Muscle layer of colon (tissue), 2 donors: Measurements from ENCODE around the gene INHBC.

Experiments
- H3K27ac ChIP-seq: one replicate; pipeline ENCODE4 v1.7.0; 2013; ENCODE audit warnings: low read depth, mild to moderate bottlenecking, low read length, moderate library complexity
- H3K27me3 ChIP-seq, 2 donors: one replicate each; pipeline ENCODE4 v1.7.0; 2013; ENCODE audit warnings: low read length in 2 of 2, mild to moderate bottlenecking in 2 of 2; ENCODE audit not compliant: insufficient read depth in 2 of 2, control insufficient read depth in 1 of 2
- H3K36me3 ChIP-seq: one replicate; pipeline ENCODE4 v1.7.0; 2013; ENCODE audit warnings: mild to moderate bottlenecking, low read length; ENCODE audit not compliant: insufficient read depth
- H3K4me1 ChIP-seq: one replicate; pipeline ENCODE4 v1.7.0; 2013; ENCODE audit warnings: mild to moderate bottlenecking, low read length; ENCODE audit not compliant: insufficient read depth
- H3K4me3 ChIP-seq, 2 donors: one replicate each; pipeline ENCODE4 v1.7.0; 2013; ENCODE audit warnings: low read length in 2 of 2, low read depth in 1 of 2, mild to moderate bottlenecking in 1 of 2, moderate library complexity in 1 of 2
- H3K9ac ChIP-seq: one replicate; pipeline ENCODE4 v1.7.0; 2013; ENCODE audit warnings: low read length
- H3K9me3 ChIP-seq: one replicate; pipeline ENCODE4 v1.7.0; 2013; ENCODE audit warnings: mild to moderate bottlenecking, low read length
- donor health status: abdominal sarcoma.
- donor health status: Adenocarcinoma of cecum.

The INHBC gene

DNA sequence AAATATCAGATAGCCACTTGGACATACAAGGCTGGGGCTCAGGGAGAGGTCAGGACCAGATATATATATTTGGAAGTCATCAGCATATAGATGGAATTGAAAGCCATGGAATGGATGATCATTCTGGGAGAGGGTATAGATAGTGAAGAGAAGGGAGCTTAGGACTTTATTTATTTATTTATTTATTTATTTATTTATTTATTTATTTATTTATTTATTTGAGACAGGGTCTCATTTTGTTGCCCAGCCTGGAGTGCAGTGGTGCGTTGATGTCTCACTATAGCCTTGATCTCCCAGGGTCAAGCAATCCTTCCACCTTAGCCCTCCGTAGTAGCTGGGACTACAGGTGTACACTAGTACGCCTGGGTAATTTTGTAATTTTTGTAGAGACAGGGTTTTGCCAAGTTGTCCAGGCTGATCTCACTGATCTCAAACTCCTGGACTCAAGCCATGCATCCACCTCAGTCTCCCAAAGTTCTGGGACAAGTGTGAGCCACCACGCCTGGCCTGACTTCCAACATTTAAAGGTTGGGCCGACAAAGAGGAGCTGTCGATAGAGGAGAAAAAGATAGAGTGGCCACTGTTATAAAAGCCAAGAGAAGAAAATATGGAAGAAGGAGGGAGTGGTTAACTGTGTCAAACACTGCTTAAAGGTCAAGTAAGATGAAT, 11.8 kb downstream of the INHBC start:
- Histone ChIP-seq H3K27ac (no peak overlapping the region), H3K4me3 (no peak overlapping the region), H3K9ac (no peak overlapping the region), H3K4me1 (no peaks in the 10 kb centered on the region), H3K27me3 (no peaks in the 10 kb centered on the region), H3K36me3 (no peaks in the 10 kb centered on the region), H3K9me3 (no peaks in the 10 kb centered on the region)

DNA sequence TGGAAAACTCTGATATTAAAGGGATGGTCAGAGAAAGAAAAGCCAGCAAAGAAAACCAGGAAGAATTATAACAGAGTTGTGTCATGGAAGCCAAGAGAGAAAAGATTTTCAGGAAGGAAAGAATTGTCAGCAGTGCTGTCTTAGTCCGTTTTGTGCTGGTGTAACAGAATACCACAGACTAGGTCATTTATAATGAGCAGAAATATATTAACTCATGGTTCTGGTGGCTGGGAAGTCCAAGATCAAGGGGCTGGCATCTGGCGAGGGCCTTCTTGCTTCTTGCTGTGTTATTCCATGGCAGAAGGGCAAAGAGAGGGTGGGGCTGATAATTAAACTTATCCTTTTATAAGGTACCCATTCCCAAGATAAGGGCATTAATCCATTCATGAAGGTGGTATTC, 14.1 kb downstream of the INHBC start:
- no peak overlapping the region for H3K9ac ChIP-seq
- no peak overlapping the region for H3K4me3 ChIP-seq
- no peaks in the 10 kb centered on the region for H3K36me3 ChIP-seq
- peaks cover 10% of the 10 kb centered on the region for H3K4me1 ChIP-seq
- H3K9me3 ChIP-seq, result no peaks in the 10 kb centered on the region
- no peaks in the 10 kb centered on the region for H3K27me3 ChIP-seq
- no peak overlapping the region for H3K27ac ChIP-seq

DNA sequence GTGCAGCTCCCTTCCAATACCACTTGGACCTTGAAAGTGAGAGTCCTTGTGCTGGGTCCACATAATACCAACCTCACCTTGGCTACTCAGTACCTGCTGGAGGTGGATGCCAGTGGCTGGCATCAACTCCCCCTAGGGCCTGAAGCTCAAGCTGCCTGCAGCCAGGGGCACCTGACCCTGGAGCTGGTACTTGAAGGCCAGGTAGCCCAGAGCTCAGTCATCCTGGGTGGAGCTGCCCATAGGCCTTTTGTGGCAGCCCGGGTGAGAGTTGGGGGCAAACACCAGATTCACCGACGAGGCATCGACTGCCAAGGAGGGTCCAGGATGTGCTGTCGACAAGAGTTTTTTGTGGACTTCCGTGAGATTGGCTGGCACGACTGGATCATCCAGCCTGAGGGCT, 14.8 kb downstream of the INHBC start:
- no peak overlapping the region for H3K4me3 ChIP-seq
- H3K27ac ChIP-seq, result no peak overlapping the region
- no peak overlapping the region for H3K9ac ChIP-seq
- H3K36me3 ChIP-seq, result no peaks in the 10 kb centered on the region
- no peaks in the 10 kb centered on the region for H3K9me3 ChIP-seq
- H3K4me1 ChIP-seq, result peaks cover 10% of the 10 kb centered on the region
- no peaks in the 10 kb centered on the region for H3K27me3 ChIP-seq

DNA sequence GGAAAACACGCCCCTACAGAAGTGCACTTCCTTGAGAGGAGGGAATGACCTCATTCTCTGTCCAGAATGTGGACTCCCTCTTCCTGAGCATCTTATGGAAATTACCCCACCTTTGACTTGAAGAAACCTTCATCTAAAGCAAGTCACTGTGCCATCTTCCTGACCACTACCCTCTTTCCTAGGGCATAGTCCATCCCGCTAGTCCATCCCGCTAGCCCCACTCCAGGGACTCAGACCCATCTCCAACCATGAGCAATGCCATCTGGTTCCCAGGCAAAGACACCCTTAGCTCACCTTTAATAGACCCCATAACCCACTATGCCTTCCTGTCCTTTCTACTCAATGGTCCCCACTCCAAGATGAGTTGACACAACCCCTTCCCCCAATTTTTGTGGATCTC, 15.5 kb downstream of the INHBC start:
- H3K9ac ChIP-seq, result no peak overlapping the region
- H3K36me3 ChIP-seq, result no peaks in the 10 kb centered on the region
- H3K27me3 ChIP-seq, result no peaks in the 10 kb centered on the region
- H3K4me1 ChIP-seq, result peaks cover 10% of the 10 kb centered on the region
- no peak overlapping the region for H3K4me3 ChIP-seq
- no peaks in the 10 kb centered on the region for H3K9me3 ChIP-seq
- H3K27ac ChIP-seq, result no peak overlapping the region

DNA sequence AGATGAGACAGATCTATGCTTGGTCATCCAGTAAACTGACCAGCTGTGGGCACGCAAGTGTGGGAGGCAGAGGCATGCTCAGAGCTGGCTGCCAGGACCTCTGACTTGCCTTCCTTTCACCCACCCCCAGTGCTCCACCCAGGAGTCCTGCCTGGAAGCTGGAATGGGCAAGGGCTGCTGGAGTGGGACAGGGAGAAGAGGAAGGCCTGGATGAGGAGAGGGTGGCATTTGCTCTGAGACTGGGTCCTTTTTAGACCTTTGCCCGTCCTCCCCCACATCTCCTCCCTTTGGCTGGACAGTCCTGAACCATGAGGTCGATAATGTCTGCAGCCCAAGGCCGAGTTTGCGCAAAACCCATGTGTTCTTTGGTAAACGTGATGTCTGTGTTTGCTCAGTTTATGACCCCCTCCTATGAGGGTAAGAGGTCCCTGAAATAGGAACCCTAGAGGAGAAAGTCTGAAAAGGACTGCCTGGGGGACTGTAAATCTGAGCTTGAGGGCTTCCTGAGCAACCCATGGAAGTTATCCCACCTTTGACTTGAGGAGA, 16.7 kb downstream of the INHBC start:
- H3K9me3 ChIP-seq, result no peaks in the 10 kb centered on the region
- H3K4me1 ChIP-seq, result peaks cover 10% of the 10 kb centered on the region
- H3K27ac ChIP-seq, result no peak overlapping the region
- H3K36me3 ChIP-seq, result no peaks in the 10 kb centered on the region
- no peak overlapping the region for H3K9ac ChIP-seq
- no peaks in the 10 kb centered on the region for H3K27me3 ChIP-seq
- no peak overlapping the region for H3K4me3 ChIP-seq

DNA sequence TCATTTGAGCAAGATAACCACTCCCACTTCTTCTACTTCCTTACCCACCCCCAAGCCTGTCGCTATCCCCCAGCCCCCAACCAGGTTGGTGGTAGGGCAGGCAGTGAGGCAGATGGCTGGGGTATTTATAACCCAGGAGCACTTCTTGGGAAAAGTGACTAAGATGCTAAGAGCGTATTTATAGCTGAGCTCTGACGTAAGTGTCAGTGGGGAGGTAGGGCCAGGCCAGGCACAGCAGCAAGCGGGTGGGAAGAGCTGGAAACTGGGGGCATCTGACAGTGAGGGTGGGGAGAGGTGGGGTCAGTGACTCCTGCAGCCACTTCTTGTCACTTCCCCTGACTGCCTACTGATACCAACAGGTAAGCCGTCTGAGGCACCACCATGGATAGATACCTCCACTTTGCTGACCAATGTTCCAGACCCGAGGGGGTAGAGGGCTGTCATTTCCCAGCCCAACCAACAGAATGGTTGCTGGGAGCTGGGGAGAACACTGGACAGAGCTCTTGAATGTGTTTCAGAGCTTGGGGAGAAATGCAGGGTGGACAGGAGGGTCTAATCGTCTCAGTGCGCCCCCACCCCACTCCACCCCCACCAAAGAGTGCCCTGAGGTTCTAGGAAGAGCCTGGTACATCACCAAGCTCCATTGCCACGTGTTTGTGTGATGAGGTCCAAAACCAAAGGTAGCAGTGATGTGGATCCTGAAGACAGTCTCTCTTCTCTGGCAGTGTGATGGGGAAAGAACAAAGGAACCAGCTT, 17.8 kb downstream of the INHBC start:
- Histone ChIP-seq H3K27me3 (no peaks in the 10 kb centered on the region), H3K9ac (no peak overlapping the region), H3K27ac (no peak overlapping the region), H3K9me3 (no peaks in the 10 kb centered on the region), H3K36me3 (no peaks in the 10 kb centered on the region), H3K4me3 (no peak overlapping the region), H3K4me1 (peaks cover 10% of the 10 kb centered on the region)

DNA sequence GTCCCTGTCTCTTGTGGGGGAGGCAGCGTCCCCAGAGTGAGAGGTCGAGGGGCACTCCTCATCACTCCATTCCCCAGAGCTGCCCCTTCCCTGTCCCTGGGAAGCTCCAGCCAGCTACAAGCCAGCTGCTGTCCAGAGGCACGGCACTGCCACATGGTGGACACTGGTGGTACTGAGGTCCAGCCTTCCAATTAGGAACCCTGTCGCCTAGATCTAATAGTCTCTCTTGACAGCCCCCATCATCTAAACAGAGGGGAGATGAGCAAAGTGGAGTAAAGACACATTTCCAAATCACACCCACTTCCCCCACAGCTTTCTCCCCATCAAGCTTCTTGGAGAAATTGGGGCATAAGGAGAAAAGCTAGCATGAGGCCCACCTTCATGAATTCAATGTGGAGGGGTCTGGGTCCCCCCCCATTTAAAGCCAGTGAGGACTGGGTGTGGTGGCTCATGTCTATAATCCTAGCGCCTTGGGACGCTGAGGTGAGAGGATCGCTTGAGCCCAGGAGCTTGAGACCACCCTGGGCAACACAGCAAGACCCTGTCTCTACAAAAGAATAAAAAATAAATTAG, 18.4 kb downstream of the INHBC start:
- peaks cover 10% of the 10 kb centered on the region for H3K4me1 ChIP-seq

DNA sequence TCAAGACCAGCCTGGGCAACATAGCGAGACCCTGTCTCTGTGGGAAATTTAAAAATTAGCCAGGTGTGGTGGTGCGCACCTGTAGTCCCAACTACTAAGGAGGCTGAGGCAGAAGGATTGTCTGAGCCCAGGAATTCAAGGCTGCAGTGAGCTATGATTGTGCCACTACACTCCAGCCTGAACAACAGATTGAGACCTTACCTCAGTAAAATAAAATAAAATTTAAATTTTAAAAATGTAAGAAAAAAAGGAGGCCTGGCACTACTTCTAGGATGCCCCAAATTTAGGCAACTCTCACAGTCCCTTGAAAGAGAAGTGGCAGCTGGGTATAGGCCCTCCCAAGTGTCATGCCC, 19.6 kb downstream of the INHBC start:
- no peak overlapping the region for H3K4me3 ChIP-seq
- no peaks in the 10 kb centered on the region for H3K27me3 ChIP-seq
- no peak overlapping the region for H3K9ac ChIP-seq
- H3K36me3 ChIP-seq, result no peaks in the 10 kb centered on the region
- H3K4me1 ChIP-seq, result peaks cover 15% of the 10 kb centered on the region
- no peak overlapping the region for H3K27ac ChIP-seq
- no peaks in the 10 kb centered on the region for H3K9me3 ChIP-seq

More for the DNA sequence above, 18.4 kb downstream of the INHBC start:
- no peaks in the 10 kb centered on the region for H3K36me3 ChIP-seq
- no peaks in the 10 kb centered on the region for H3K27me3 ChIP-seq
- no peak overlapping the region for H3K9ac ChIP-seq
- H3K9me3 ChIP-seq, result no peaks in the 10 kb centered on the region
- no peak overlapping the region for H3K4me3 ChIP-seq
- H3K27ac ChIP-seq, result no peak overlapping the region

DNA sequence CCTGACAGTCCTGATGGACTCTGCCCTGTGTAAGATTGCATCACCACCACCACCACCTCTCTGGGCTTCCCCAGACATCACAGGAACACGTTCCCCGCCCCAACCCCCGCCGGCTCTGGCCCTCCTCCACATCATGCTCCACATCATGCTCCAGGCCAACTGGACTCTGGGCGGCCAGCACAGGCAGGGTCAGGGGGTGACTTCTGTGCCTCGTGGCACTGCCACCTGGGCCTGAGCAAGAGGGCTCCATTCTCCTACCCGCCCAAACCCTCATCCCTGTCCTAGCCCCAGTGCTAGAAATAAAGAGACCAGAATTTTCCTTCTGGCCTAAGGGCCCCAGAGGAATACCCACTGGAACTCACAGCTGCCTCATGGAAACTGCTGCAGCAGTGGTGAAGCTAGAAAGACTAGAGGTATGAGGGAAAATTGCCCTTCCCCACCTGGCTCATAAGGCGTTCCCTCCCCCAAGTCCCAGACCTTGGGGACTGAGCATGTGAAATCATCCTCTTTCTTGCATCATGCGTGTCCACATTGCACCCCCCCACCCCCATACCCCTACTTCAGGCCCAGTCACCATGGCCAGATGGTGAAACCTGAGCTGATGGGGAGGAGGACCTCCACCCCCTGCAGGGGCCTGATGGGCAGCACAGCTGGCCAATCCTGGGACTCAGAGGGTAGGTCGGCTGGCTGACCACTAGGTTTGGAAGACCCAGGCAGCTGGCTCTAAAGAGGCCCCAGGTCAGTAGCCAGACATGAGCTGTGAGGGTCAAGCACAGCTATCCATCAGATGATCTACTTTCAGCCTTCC, 20.2 kb downstream of the INHBC start, which contains the start of gene INHBE:
INHBE (plus strand) TSS at position 742 of the 808 bp plus-strand sequence. CDS start 230 bp downstream, outside the sequence.
- no peaks in the 10 kb centered on the region for H3K27me3 ChIP-seq
- H3K4me1 ChIP-seq, result peaks cover 15% of the 10 kb centered on the region
- H3K4me3 ChIP-seq, result no peak within 1 kb of the TSS
- H3K27ac ChIP-seq, result no peak within 1 kb of the TSS
- no peak within 1 kb of the TSS for H3K9ac ChIP-seq
- H3K36me3 ChIP-seq, result no peaks in the 10 kb centered on the region
- H3K9me3 ChIP-seq, result no peaks in the 10 kb centered on the region

DNA sequence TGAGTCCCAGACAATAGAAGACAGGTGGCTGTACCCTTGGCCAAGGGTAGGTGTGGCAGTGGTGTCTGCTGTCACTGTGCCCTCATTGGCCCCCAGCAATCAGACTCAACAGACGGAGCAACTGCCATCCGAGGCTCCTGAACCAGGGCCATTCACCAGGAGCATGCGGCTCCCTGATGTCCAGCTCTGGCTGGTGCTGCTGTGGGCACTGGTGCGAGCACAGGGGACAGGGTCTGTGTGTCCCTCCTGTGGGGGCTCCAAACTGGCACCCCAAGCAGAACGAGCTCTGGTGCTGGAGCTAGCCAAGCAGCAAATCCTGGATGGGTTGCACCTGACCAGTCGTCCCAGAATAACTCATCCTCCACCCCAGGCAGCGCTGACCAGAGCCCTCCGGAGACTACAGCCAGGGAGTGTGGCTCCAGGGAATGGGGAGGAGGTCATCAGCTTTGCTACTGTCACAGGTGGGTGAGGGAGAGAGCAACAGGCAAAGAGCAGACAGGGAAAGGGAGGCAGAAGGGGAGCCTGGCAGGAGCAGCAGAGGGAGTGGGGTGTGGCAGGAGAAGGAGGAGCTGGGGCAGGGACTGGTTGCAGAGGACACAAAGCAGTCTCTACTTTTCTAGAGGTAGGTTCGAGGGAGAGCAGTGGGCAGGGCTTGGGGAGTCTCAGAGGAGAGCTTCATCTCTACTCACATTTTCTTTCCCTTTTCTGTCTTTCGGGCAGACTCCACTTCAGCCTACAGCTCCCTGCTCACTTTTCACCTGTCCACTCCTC, 21.0 kb downstream of the INHBC start:
- Histone ChIP-seq H3K27me3 (peaks cover 0 to 6% of the 10 kb centered on the region in 2 donors), H3K4me1 (peaks cover 20% of the 10 kb centered on the region), H3K4me3 (no peak overlapping the region), H3K9ac (no peak overlapping the region), H3K9me3 (no peaks in the 10 kb centered on the region), H3K27ac (no peak overlapping the region), H3K36me3 (no peaks in the 10 kb centered on the region)
